Naive thymus-derived CD8-positive, alpha-beta T cell (primary cell): ENCODE results near the gene DNAI2. TPM values are rescaled to one million over a fixed set of nuclear protein-coding genes. Genes with fewer than 3 reads are reported as not detected.
"Not testable (repeated sequence)": the region's sequence is repeated elsewhere in the genome, so short reads cannot be mapped to it uniquely, and the experiment has no call there.

Source experiments
- ATAC-seq, 2 donors: fragments of 150-1000 bp; cut with Tn5 transposase in 1 of 2; sonication (Bioruptor Pico), chemical (Tn5 transposase) in 1 of 2; 1 replicate in 1 of 2; 2 replicates in 1 of 2; pipeline ENCODE4 v1.10.0; 2021; ENCODE audit warnings: mild to moderate bottlenecking in 2 of 2, moderate library complexity in 2 of 2
- POLR2A ChIA-PET: fragments of 350-600 bp; sonication (Branson Sonifier 250); formaldehyde crosslinking; loops from one replicate; lab custom pipeline; 2021; ENCODE audit warnings: antibody characterized with exemption; lab: Charles Lee
- DNase-seq, 10 donors: peaks; one replicate each; pipeline versions ENCODE4 v3.0.0 to v3.0.0-alpha.2; 2020 to 2022
- H3K27ac Mint-ChIP-seq, 10 donors: one replicate each; pipeline ENCODE4 v1.8.0; 2020 to 2022; ENCODE audit warnings: mild to moderate bottlenecking in 10 of 10, mixed read lengths in 10 of 10, moderate library complexity in 4 of 10, inconsistent platforms in 1 of 10
- H3K27me3 Mint-ChIP-seq, 5 donors: one replicate each; pipeline ENCODE4 v1.8.0; 2021 to 2022; ENCODE audit warnings: mixed read lengths in 5 of 5
- H3K36me3 Mint-ChIP-seq, 3 donors: one replicate each; pipeline ENCODE4 v1.8.0; 2020 to 2022; ENCODE audit warnings: mixed read lengths in 3 of 3, mild to moderate bottlenecking in 2 of 3, inconsistent platforms in 1 of 3
- H3K4me1 Mint-ChIP-seq, 4 donors: one replicate each; pipeline ENCODE4 v1.8.0; 2021 to 2022; ENCODE audit warnings: mixed read lengths in 4 of 4
- H3K4me3 Mint-ChIP-seq, 10 donors: one replicate each; pipeline ENCODE4 v1.8.0; 2020 to 2022; ENCODE audit warnings: mild to moderate bottlenecking in 10 of 10, mixed read lengths in 10 of 10, moderate library complexity in 6 of 10, inconsistent platforms in 1 of 10
- H3K9me3 Mint-ChIP-seq, 9 donors: one replicate each; pipeline ENCODE4 v1.8.0; 2020 to 2022; ENCODE audit warnings: mixed read lengths in 9 of 9, mild to moderate bottlenecking in 3 of 9, inconsistent platforms in 1 of 9, moderate library complexity in 1 of 9
- polyA plus RNA-seq, 3 donors: library from polyadenylated mRNA; unstranded; fragments of 300-500 nt; fragmentation: Illumina TruSeq; gene quantifications; one replicate each; pipeline ENCODE4 v1.2.3, GENCODE V29; 2021
- total RNA-seq, 8 experiments: library from RNA in 2 of 8; stranded (reverse) in 2 of 8; gene quantifications; one replicate each; pipeline ENCODE4 v1.2.3 and lab custom pipeline; 2021 to 2026

The DNAI2 gene
- total and polyA plus RNA-seq, 5 experiments from 2014 or later = 0.09 to 0.42 (median 0.28) TPM

DNA sequence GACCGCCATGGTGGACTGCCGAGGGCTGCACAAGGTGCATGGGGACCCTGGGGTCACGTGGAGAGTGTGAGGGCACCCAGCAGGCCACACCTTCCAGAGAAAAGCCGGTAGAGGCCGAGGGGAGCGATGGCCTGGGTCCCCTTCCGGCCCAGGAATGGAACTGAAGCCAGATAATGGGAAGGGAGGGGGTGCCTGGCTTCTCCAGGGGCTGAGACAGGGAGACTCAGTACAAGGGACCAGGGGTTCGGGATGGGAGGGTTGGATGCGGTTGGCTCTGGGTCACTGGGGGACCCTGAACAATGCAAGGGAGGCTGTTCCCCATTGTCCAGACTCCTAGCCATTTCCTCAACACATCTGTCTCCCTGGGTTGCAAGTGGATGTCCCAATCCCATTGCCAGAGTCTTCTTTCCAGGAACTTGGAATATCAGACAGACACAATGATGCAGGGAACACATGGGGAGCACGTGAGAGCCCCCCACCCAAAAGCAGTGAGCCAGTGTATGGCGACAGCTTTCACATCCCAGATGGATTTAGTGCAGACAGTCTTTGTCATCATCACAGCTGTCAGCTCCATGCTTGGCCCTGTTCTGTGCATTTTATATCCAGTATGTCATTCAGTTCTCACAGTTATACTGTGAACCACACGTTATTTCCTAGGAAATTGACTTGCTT is 23.6 kb upstream of the DNAI2 start:
- POLR2A ChIA-PET = no interaction called here
- no peaks in the 10 kb centered on the region for H3K9me3 Mint-ChIP-seq
- ATAC-seq (no peak), DNase-seq (no peak)
- H3K36me3 Mint-ChIP-seq = no peaks in the 10 kb centered on the region
- H3K4me1 Mint-ChIP-seq = peaks cover 0 to 9% (median 6%) of the 10 kb centered on the region in 4 donors
- no peaks in the 10 kb centered on the region for H3K27me3 Mint-ChIP-seq
- no peak overlapping the region for H3K27ac Mint-ChIP-seq
- no peak overlapping the region for H3K4me3 Mint-ChIP-seq

DNA sequence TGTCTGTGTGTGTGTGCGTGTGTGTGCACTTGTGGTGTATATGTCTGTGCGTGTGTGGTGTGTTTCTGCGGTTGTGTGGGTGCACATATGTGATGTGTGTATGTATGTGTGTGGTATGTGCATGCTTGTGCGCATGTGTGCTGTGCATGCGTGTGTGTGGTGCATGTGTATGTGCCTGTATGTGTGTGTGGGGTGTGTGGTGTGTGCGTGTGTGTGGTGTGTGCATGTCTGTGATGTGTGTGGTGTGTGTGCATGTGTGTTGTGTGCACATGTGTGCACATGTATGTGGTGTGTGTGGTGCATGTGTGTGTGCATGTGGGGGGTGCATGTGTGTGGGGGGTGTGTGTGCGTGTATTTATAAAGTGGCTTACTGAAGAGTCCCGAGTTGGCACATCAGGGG is 23.0 kb upstream of the DNAI2 start:
- H3K4me3 Mint-ChIP-seq = no peak overlapping the region
- no peaks in the 10 kb centered on the region for H3K9me3 Mint-ChIP-seq
- DNase-seq = no peak
- no peaks in the 10 kb centered on the region for H3K27me3 Mint-ChIP-seq
- no peak for ATAC-seq
- H3K27ac Mint-ChIP-seq = no peak overlapping the region
- no peaks in the 10 kb centered on the region for H3K36me3 Mint-ChIP-seq
- POLR2A ChIA-PET = no interaction called here
- H3K4me1 Mint-ChIP-seq = peaks cover 0 to 9% (median 6%) of the 10 kb centered on the region in 4 donors

DNA sequence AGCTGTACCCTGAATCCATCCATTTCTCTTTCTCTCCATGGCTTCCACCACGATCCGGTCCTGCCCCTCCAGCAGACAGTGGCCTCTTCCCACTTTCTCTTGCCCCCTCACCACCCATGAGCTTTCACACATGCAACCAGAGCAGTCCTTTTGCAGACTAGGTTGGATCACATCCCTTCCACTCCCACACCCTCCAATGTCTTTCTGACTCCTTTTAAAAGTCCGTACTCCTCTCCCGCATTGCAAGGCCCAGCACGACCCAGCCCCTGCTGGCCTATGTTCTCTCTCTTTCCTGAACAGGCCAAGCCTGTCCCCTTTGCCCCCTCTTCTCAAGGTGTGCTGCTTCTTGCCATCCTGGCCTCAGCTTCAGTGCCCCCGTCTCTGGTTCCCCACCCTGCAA is 22.5 kb upstream of the DNAI2 start:
- Mint-ChIP-seq H3K36me3 (no peaks in the 10 kb centered on the region), H3K4me3 (no peak overlapping the region), H3K27ac (peak overlapping the region in 1 of 10 donors; percentile 79), H3K4me1 (peaks cover 0 to 9% (median 6%) of the 10 kb centered on the region in 4 donors), H3K9me3 (no peaks in the 10 kb centered on the region), H3K27me3 (no peaks in the 10 kb centered on the region)
- ATAC-seq (no peak), DNase-seq (no peak)
- POLR2A ChIA-PET = no interaction called here

DNA sequence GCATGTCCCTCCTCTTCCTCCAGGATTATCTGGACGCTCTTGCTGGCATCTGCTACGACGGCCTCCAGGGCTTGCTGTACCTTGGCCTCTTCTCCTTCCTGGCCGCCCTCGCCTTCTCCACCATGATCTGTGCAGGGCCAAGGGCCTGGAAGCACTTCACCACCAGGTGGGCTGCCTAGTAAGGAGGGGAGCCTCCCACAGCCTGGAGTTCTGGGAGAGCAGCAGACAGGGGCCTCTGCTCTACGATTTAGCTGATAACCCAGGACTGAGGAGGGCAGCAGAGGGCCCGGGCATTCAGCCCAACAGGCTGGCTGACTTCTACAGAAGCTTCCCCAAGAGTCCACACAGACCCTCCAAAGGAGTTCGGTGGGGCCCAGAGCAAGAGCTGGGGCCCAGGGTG is 21.8 kb upstream of the DNAI2 start:
- no peak for ATAC-seq
- Mint-ChIP-seq H3K4me1 (peaks cover 0 to 9% (median 6%) of the 10 kb centered on the region in 4 donors), H3K36me3 (no peaks in the 10 kb centered on the region), H3K4me3 (no peak overlapping the region), H3K27me3 (no peaks in the 10 kb centered on the region), H3K9me3 (no peaks in the 10 kb centered on the region), H3K27ac (peak overlapping the region in 1 of 10 donors; percentile 79)
- no peak for DNase-seq
- POLR2A ChIA-PET = no interaction called here

DNA sequence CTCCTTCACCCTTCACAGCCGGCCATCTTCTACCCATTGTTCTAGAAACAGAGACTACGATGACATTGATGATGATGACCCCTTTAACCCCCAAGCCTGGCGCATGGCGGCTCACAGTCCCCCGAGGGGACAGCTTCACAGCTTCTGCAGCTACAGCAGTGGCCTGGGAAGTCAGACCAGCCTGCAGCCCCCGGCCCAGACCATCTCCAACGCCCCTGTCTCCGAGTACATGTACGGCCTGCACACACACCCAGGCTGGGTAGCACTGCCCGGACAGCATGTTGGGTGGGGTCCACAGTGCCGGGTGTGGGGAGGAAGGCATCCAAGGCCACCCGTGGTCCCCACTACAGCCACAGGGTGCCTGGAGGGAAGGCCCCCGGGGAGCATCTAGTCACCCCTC is 21.0 kb upstream of the DNAI2 start:
- Mint-ChIP-seq H3K27ac (peak overlapping the region in 1 of 10 donors; percentile 79), H3K36me3 (no peaks in the 10 kb centered on the region), H3K4me3 (no peak overlapping the region), H3K9me3 (no peaks in the 10 kb centered on the region), H3K27me3 (no peaks in the 10 kb centered on the region), H3K4me1 (peaks cover 0 to 9% (median 6%) of the 10 kb centered on the region in 4 donors)
- DNase-seq (no peak), ATAC-seq (no peak)
- POLR2A ChIA-PET = no interaction called here

DNA sequence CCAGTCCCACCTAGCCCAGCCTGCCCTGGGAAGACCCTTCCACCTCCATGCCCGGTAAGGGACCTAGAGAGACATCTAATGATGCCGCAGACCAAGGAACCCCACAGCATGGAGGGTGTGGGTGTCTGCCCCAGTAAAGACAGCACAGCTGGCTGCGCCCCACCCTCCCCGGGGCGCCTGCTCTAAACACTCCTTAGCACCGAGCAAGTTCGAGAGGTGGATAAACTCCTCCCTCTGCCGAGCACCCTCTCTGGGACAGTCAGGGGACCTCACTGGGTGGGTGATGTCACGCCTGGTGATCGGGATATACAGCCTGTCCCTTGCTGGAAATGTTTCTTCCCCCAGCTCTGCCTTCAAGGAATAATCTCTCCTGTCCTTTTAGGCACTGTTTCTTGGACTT is 16.7 kb upstream of the DNAI2 start:
- no peak overlapping the region for H3K4me3 Mint-ChIP-seq
- no peak for ATAC-seq
- H3K4me1 Mint-ChIP-seq = peaks cover 0 to 3% (median 0%) of the 10 kb centered on the region in 4 donors
- H3K27me3 Mint-ChIP-seq = no peaks in the 10 kb centered on the region
- H3K36me3 Mint-ChIP-seq = no peaks in the 10 kb centered on the region
- H3K27ac Mint-ChIP-seq = peak overlapping the region in 1 of 10 donors; percentile 34
- POLR2A ChIA-PET = no interaction called here
- H3K9me3 Mint-ChIP-seq = no peaks in the 10 kb centered on the region
- DNase-seq = no peak

DNA sequence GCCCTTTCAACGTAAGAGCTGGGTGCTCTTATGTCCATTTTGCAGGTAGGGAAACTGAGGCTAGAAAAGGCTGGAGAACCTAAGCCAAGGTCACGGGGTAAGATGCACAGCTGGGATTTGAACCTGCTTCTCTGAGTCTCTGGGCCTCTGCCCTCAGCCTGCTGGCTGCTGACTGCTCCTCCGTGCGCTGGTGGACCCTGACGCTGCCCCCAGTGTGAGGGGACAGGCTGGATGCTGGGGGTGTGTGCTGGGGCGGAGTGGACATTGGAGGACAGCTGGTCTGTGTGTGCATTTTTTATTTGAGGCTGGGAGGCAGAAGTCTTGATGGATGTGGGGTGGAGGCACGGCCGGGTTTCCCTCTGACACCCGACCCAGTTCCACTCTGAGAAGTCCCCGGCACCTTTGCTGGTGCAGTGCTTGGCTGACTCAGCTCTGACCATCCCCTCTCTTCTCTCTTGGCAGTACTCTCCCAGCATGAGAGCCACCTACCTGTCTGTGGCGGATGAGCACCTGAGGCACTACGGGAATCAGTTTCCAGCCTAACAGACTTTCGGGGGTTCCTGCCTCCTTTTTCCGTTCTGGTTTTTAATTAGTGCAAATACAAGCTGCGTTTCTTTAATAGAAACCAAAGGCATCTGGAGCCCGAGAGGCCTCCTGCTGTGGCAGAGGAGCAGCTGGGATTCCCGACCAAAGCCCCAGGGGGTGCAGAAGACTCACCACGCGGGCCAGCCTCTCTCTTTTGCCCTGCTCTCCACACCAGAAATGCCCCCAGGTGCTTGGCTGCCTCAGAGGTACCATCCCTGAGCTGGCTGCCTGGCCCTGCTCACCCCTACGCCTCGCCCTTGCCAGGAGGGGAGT is 14.1 kb upstream of the DNAI2 start:
- H3K27me3 Mint-ChIP-seq = no peaks in the 10 kb centered on the region
- no peaks in the 10 kb centered on the region for H3K36me3 Mint-ChIP-seq
- H3K4me1 Mint-ChIP-seq = peaks cover 0 to 3% (median 0%) of the 10 kb centered on the region in 4 donors
- DNase-seq = no peak
- POLR2A ChIA-PET = interaction anchor here (1.0 to 1.1 kb wide), 2 partner anchors 27 to 37 kb away, joined by 3 read pairs; no protein-coding TSS in a partner anchor
- no peak for ATAC-seq
- no peaks in the 10 kb centered on the region for H3K9me3 Mint-ChIP-seq
- H3K27ac Mint-ChIP-seq = peak overlapping the region in 1 of 10 donors; percentile 77
- no peak overlapping the region for H3K4me3 Mint-ChIP-seq

DNA sequence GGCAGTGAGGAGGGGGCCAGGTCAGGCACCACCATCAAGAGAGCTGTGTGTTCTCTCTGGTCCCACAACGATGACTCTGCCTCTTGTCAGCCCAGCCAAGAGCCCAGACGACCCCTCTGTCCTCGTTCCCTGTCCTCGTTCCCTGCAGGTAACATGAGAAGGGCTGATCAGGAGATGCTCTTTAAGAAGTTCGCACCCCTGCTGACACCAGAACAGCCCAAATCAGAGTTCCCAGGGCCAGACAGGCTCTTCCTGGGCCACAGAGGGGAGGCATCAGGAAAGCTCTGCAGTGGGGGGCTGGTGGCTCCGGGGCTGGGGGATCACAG is 13.5 kb upstream of the DNAI2 start:
- Mint-ChIP-seq H3K4me1 (peaks cover 0 to 3% (median 0%) of the 10 kb centered on the region in 4 donors), H3K36me3 (no peaks in the 10 kb centered on the region), H3K9me3 (no peaks in the 10 kb centered on the region), H3K27me3 (no peaks in the 10 kb centered on the region), H3K27ac (no peak overlapping the region), H3K4me3 (no peak overlapping the region)
- DNase-seq = no peak
- no peak for ATAC-seq
- POLR2A ChIA-PET = interaction anchor here (1.0 to 1.1 kb wide), 2 partner anchors 27 to 36 kb away, joined by 3 read pairs; no protein-coding TSS in a partner anchor

DNA sequence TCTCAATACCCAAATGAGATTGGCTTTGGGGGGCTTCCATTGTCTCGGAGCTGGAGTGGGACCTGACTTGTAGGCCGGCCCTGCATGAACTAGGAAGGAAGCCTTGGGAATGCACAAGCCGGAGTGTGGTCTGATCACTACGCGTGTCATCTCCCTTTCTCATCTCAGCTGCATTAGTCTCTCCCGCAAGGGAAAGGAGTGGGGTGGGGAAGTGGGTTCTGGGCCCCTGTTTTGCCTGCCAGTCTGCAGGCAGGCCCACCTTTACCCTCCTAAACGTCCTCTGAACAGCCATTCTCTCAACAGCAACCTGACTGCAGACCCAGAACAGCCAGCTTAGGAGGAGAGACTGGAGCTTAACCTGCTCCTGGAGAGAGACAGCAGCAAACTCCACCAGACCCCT is 11.4 kb upstream of the DNAI2 start:
- no peak overlapping the region for H3K4me3 Mint-ChIP-seq
- H3K36me3 Mint-ChIP-seq = no peaks in the 10 kb centered on the region
- no peak for ATAC-seq
- H3K27ac Mint-ChIP-seq = no peak overlapping the region
- no peaks in the 10 kb centered on the region for H3K9me3 Mint-ChIP-seq
- DNase-seq = no peak
- H3K27me3 Mint-ChIP-seq = peaks cover 0 to 7% (median 3%) of the 10 kb centered on the region in 5 donors
- H3K4me1 Mint-ChIP-seq = peaks cover under 1 to 4% (median 2%) of the 10 kb centered on the region in 4 donors
- POLR2A ChIA-PET = no interaction called here

DNA sequence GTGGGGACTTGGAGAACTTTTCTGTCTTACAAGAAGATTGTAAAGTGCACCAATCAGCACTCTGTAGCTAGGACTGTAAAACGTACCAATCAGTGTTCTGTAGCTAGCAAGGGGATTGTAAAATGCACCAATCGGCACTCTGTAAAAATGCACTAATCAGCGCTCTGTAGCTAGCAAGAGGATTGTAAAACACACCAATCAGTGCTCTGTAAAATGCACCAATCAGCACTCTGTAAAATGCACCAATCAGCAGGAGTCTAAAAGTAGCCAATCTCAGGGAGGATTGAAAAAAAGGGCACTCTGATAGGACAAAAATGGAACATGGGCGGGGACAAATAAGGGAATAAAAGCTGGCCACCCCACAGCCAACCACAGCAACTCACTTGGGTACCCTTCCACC is 7.0 kb upstream of the DNAI2 start:
- DNase-seq, H3K36me3 Mint-ChIP-seq, ATAC-seq, H3K4me3 Mint-ChIP-seq, POLR2A ChIA-PET, H3K9me3 Mint-ChIP-seq, H3K27ac Mint-ChIP-seq: not testable (repeated sequence)
- Mint-ChIP-seq H3K4me1 (peaks cover 6 to 16% (median 10%) of the 10 kb centered on the region in 4 donors), H3K27me3 (peaks cover 3 to 14% (median 10%) of the 10 kb centered on the region in 5 donors)

DNA sequence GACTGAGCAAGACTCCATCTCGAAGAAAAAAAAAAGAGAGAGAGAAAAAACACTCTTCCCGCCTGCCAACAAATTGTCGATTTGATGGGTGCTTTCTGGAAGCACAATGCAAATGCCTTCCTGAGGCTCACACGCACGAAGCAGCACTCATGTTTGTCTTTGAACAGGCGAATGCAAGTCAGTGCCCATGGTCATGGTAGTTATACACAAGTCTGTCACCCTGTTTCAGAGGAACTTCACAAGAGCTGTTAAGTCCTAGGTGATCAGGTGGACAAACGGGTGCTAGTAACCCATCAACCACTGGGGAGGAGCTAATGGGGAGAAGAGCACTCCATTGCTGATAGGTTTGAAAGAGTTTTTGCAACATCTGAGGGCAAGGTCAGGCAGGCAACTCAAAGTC is 6.5 kb upstream of the DNAI2 start:
- Mint-ChIP-seq H3K4me3 (peak overlapping the region in 1 of 10 donors; percentile 41), H3K36me3 (no peaks in the 10 kb centered on the region), H3K4me1 (peaks cover 6 to 16% (median 10%) of the 10 kb centered on the region in 4 donors), H3K27me3 (peaks cover 3 to 14% (median 10%) of the 10 kb centered on the region in 5 donors), H3K9me3 (no peaks in the 10 kb centered on the region), H3K27ac (no peak overlapping the region)
- ATAC-seq = no peak
- POLR2A ChIA-PET = no interaction called here
- DNase-seq = no peak

DNA sequence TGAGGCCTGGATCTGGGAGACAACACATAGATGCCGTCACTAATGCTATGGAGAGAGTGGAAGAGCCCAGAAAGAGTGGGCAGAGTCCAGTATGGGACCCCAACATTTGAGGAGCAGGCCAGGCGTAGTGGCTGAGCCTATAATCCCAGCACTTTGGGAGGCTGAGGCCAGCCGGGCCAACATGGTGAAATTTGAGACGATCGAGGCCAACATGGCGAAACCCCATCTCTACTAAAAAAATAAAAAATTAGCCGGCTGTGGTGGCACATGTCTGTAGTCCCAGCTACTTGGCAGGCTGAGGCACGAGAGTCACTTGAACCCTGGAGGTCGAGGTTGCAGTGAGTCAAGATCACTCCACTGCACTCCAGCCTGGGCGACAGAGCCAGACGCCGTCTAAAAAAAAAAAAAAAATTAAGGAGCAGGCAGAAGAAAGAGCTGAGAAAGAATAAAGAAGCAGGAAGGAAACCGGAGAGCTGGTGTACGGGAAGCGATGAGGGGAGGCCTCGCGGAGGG is 6.0 kb upstream of the DNAI2 start:
- peak overlapping the region in 4 of 10 donors; percentile 21 to 71 (median 54) for H3K27ac Mint-ChIP-seq
- H3K4me3 Mint-ChIP-seq = peak overlapping the region in 1 of 10 donors; percentile 41
- ATAC-seq (no peak), DNase-seq (no peak)
- no peaks in the 10 kb centered on the region for H3K9me3 Mint-ChIP-seq
- H3K27me3 Mint-ChIP-seq = peaks cover 5 to 14% (median 10%) of the 10 kb centered on the region in 5 donors
- POLR2A ChIA-PET = no interaction called here
- no peaks in the 10 kb centered on the region for H3K36me3 Mint-ChIP-seq
- peaks cover 6 to 16% (median 10%) of the 10 kb centered on the region in 4 donors for H3K4me1 Mint-ChIP-seq

DNA sequence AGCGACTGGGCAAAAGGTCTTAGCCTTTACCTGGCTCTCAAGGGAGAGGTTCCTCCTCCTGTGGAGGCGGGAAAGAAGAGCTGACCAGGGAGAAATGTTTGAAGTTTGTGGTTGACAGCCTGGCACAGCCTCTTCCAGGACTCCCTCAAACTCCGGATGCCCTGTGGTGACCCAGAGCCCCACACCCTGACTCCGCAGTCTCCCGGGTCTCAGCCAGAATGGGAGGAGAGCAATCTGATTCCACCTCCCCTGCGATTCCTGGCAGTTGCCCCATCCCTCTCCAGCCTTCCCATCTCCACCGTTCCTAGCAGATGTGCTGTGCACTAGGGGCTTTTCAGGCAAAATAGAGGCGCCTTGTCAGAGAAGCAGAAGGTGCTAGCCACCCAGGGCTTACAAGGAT is 5.5 kb upstream of the DNAI2 start:
- H3K27me3 Mint-ChIP-seq = peaks cover 5 to 14% (median 10%) of the 10 kb centered on the region in 5 donors
- no peaks in the 10 kb centered on the region for H3K9me3 Mint-ChIP-seq
- no peaks in the 10 kb centered on the region for H3K36me3 Mint-ChIP-seq
- DNase-seq (no peak), ATAC-seq (no peak)
- POLR2A ChIA-PET = interaction anchor here (0.9 kb wide), 1 partner anchor 10 kb away, joined by 3 read pairs; no protein-coding TSS in a partner anchor
- H3K4me1 Mint-ChIP-seq = peaks cover 7 to 19% (median 11%) of the 10 kb centered on the region in 4 donors
- H3K27ac Mint-ChIP-seq = peak overlapping the region in 2 of 10 donors; percentile 57 to 71
- H3K4me3 Mint-ChIP-seq = peak overlapping the region in 1 of 10 donors; percentile 41
